HG03139 (cell line): Measurements from ENCODE around the gene CACNA2D2.

ENCODE experiments used
- ATAC-seq: cut with Tn5 transposase; IDR thresholded peaks from one replicate; pipeline ENCODE4 v1.9.1; 2021; ENCODE audit not compliant: unreplicated experiment

The CACNA2D2 gene

DNA sequence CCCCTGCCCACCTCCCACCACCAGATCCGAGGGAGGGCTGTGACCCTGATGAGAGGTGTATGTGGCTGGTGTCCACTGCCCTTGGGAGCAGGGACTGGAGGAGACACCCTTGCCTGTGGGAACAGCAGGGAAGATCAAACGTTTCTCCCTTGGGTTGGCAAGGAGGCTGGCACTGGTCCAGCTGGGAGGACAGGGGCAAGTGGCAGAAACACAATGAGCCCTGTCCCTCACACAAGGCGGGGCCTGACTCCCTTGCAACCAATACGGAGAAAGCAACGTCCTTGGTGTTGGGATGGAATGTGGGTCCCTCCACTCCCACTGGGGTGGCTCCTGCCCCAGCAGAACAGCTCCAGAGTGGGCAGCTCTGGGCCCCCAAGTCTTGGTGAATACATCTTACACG is 186.1 kb downstream of the CACNA2D2 start:
- no peak for ATAC-seq

- ATAC-seq = no peak
These were observed 186.7 kb downstream of the CACNA2D2 start for GRCh38 chr3:50316657-50317242.

- no peak for ATAC-seq
These were observed 188.6 kb downstream of the CACNA2D2 start for GRCh38 chr3:50314816-50315215.

- no peak for ATAC-seq
These were observed 189.1 kb downstream of the CACNA2D2 start for GRCh38 chr3:50314342-50314741.
